Measurements from ENCODE around the gene RAB18. TPM values are rescaled to one million over a fixed set of nuclear protein-coding genes. Genes with fewer than 3 reads are reported as not detected.

Gene RAB18
- total RNA-seq, 1 experiment from 2014 or later = 89.4 TPM

- Histone ChIP-seq H3K23ac (ENCODE audit: insufficient read length, low read depth, low read length) (no peak overlapping the region), H2BK5ac (ENCODE audit: insufficient read length, low read length) (no peak overlapping the region), H3K9me3 (ENCODE audit: control insufficient read depth, low read depth, low read length) (no peaks in the 10 kb centered on the region), H2AK5ac (ENCODE audit: insufficient read length, low read length) (no peak overlapping the region), H3K4me2 (ENCODE audit: insufficient read depth, insufficient read length, low read length) (no peak overlapping the region), H3K27me3 (ENCODE audit: insufficient read depth, low read length) (no peaks in the 10 kb centered on the region), H2BK120ac (ENCODE audit: low read depth, low read length, poor library complexity, severe bottlenecking) (no peak overlapping the region), H3K4me1 (ENCODE audit: insufficient read depth, low read length) (no peaks in the 10 kb centered on the region), H4K20me1 (ENCODE audit: control insufficient read depth, insufficient read depth, insufficient read length) (no peaks in the 10 kb centered on the region), H3K4ac (ENCODE audit: low read depth, low read length) (no peak overlapping the region), H2BK15ac (ENCODE audit: low read depth, low read length) (no peak overlapping the region), H3K79me2 (ENCODE audit: insufficient read depth, low read length) (no peaks in the 10 kb centered on the region; the same call in 1 of the 2 replicates), H3K56ac (ENCODE audit: insufficient read length, low read depth, low read length) (no peak overlapping the region), H3T11ph (ENCODE audit: low read length) (no peak overlapping the region), H3K79me1 (ENCODE audit: insufficient read depth, low read depth, low read length, poor library complexity, severe bottlenecking) (peaks cover 7% of the 10 kb centered on the region), H2BK12ac (ENCODE audit: insufficient read length, low read depth, low read length) (no peak overlapping the region), H4K5ac (ENCODE audit: insufficient read length, low read depth, low read length) (no peak overlapping the region), H2AFZ (ENCODE audit: low read length) (no peak overlapping the region), H3K9ac (ENCODE audit: extremely low read depth, insufficient read length, low read length) (no peak overlapping the region), H3K27ac (ENCODE audit: insufficient read length, low read depth, low read length) (no peak overlapping the region), H2BK20ac (ENCODE audit: low read depth, low read length, poor library complexity, severe bottlenecking) (no peak overlapping the region), H4K8ac (replicated peaks; ENCODE audit: insufficient read length, low read depth, low read length) (no peak overlapping the region), H3K18ac (ENCODE audit: insufficient read length, low read depth, low read length) (no peak overlapping the region), H3K23me2 (ENCODE audit: insufficient read length, low read depth, low read length, poor library complexity, severe bottlenecking) (no peaks in the 10 kb centered on the region), H4K91ac (ENCODE audit: insufficient read length, low read depth, low read length) (no peak overlapping the region), H3K14ac (ENCODE audit: insufficient read depth, low read length) (no peak overlapping the region)
- H3K27ac Mint-ChIP-seq = no peak overlapping the region
- WGBS (ENCODE audit: extremely low coverage, insufficient read length, low lambda C conversion rate) = no CpG with 5 or more reads among the region's 2 CpGs
- no peak overlapping the region for H3K4me3 Mint-ChIP-seq
- DNase-seq = no peak
- no peaks in the 10 kb centered on the region for H3K27me3 Mint-ChIP-seq (ENCODE audit: low read depth)
- H3K4me1 Mint-ChIP-seq = no peaks in the 10 kb centered on the region; a peak in 1 of 4 replicates
- H3K36me3 Mint-ChIP-seq (ENCODE audit: insufficient read depth in 1 of 3, low read depth in 3 of 3) = peaks cover 4 to 15% (median 12%) of the 10 kb centered on the region in 3 experiments; a peak in 6 of 7 replicates
- no peak for TF ChIP-seq CTCF (conservative IDR thresholded peaks at IDR 0.05)
- H3K9me3 Mint-ChIP-seq = no peaks in the 10 kb centered on the region
These were observed 14.2 kb downstream of the RAB18 start for GRCh38 chr10:27518261-27518660.
